Measurements from ENCODE around the gene SCUBE1.

The SCUBE1 gene

GRCh38 chr22:43343670-43344519 is 723 bp upstream of the SCUBE1 start:
- Mint-ChIP-seq H3K27ac (peak overlapping the region; percentile 1), H3K4me1 (ENCODE audit: low read depth) (peaks cover 19% of the 10 kb centered on the region), H3K27me3 (ENCODE audit: low read depth) (peaks cover 41% of the 10 kb centered on the region), H3K9me3 (no peaks in the 10 kb centered on the region), H3K36me3 (ENCODE audit: low read depth) (no peaks in the 10 kb centered on the region), H3K4me3 (no peak overlapping the region)

DNA sequence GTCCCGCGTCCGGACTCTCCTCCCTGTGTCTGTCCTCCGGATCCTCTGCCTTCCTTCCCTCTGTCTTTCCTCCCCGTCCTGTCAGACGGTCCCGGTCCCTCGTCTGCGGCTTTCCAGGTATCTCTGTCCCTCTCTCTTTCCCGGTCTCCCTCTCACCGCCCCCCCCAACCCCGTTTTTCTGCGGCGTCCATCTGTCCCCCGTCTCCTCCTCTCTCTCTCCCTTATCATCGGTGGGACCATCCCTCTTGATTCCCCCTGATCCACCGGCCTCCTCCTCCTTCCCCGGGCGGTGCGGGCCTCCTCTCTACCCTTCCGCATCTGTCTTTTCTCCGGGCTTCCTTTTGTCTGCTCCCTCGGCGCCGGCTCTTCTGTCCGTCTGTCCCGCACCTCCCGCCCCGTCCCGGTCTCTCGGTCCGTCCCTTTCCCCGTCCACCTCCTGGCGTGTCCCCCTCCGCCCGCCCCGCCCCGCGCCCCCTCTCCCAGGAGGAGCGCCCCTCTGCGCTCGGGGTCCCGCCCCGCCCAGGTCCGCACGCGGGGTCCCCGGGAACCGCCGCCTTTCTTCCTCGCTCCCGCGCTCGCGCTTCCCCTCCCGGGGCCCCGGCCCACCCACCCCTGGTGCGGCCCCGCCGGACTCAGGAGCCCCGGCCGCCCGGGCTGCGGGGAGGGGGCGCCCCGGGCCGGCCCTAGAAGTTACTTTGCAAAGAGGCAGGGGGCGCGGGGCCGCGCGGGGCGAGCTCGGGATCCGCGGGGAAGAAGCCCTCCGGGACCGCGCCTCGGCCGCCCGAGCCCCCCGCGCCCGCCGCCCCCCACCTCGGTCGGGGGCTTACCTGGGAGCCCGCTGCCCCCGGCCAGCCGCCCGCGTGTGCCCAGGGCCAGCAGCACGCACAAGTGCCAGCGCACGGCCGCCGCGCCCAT is 568 bp downstream of the SCUBE1 start:
- Mint-ChIP-seq H3K4me3 (no peak overlapping the region), H3K36me3 (ENCODE audit: low read depth) (no peaks in the 10 kb centered on the region), H3K27ac (no peak overlapping the region), H3K4me1 (ENCODE audit: low read depth) (peaks cover 19% of the 10 kb centered on the region), H3K27me3 (ENCODE audit: low read depth) (peaks cover 38% of the 10 kb centered on the region), H3K9me3 (no peaks in the 10 kb centered on the region)

DNA sequence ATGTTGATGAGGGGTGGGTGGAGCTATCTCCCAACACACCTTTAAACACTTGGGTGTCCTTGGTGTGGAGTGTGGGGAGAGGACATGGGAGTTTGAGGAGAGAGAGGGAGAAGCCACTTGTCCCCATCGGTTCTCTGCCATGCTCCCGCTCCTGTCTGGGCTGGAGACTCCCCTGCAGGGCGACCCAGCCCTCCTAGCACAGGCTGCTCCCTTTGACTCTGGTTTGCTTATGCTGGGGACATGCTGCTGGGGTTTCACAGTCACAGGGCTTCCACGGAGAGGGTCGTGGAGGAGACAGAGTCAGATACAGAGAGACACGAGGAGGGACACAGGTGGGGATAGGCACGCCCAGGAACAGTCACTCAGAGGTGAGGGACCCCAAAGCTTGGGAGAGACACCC is 1.6 kb downstream of the SCUBE1 start:
- no peak overlapping the region for H3K27ac Mint-ChIP-seq
- peaks cover 38% of the 10 kb centered on the region for H3K27me3 Mint-ChIP-seq (ENCODE audit: low read depth)
- no peaks in the 10 kb centered on the region for H3K9me3 Mint-ChIP-seq

DNA sequence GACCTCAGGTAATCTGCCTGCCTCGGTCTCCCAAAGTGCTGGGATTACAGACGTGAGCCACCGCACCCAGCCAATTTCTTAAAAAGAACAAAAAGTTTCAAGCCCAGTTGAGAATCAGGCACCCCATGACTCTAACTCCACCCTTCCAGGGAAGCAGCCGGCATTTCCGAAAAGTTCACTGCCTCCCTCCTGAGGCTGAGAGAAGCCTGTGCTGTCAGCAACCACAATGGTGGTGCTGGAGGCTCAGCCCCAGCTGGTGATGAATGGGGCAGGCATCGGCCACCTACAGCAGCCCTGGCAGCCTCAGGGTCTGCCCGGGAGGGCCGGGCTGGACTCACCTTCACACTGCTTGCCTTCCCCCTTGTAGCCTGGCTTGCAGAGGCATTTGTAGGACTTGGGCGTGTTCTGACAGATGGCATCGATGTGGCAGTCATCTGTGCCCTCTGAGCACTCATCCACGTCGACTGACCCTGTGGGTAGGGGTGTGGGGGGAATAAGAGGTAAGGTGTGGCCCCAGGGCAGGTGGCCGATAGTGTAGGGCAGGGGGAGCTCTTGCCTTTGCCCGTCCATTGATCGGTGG is 4.3 kb downstream of the SCUBE1 start:
- peaks cover 27% of the 10 kb centered on the region for H3K27me3 Mint-ChIP-seq (ENCODE audit: low read depth)
- peaks cover 5% of the 10 kb centered on the region for H3K4me1 Mint-ChIP-seq (ENCODE audit: low read depth)
- H3K36me3 Mint-ChIP-seq (ENCODE audit: low read depth), result no peaks in the 10 kb centered on the region
- H3K4me3 Mint-ChIP-seq, result no peak overlapping the region
- no peaks in the 10 kb centered on the region for H3K9me3 Mint-ChIP-seq
- no peak overlapping the region for H3K27ac Mint-ChIP-seq

More for the DNA sequence above, 1.6 kb downstream of the SCUBE1 start:
- peaks cover 18% of the 10 kb centered on the region for H3K4me1 Mint-ChIP-seq (ENCODE audit: low read depth)
- H3K4me3 Mint-ChIP-seq, result peak overlapping the region; percentile 32
- H3K36me3 Mint-ChIP-seq (ENCODE audit: low read depth), result no peaks in the 10 kb centered on the region

DNA sequence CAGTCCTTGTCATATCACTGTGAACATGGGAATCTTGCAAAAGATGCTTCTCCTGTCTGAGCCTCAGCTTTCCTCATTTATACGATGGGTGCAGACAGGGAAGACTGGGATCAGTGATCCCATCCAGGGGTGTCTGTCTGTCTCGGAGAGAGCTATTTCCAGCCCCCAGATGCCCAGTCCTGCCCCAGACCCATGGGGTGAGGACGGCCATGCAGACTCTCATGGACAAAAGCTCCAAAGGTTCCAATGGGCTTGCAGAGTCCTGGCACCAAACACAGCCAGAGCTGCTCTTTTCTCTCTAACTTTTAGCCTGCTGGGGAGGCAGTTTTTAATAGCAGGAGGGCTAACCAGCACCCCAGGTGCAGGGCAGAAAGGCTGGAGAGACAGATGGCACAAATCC is 5.2 kb downstream of the SCUBE1 start:
- H3K9me3 Mint-ChIP-seq, result no peaks in the 10 kb centered on the region
- peaks cover 27% of the 10 kb centered on the region for H3K27me3 Mint-ChIP-seq (ENCODE audit: low read depth)
- H3K4me3 Mint-ChIP-seq, result no peak overlapping the region
- H3K27ac Mint-ChIP-seq, result no peak overlapping the region
- H3K4me1 Mint-ChIP-seq (ENCODE audit: low read depth), result peaks cover 5% of the 10 kb centered on the region
- no peaks in the 10 kb centered on the region for H3K36me3 Mint-ChIP-seq (ENCODE audit: low read depth)

DNA sequence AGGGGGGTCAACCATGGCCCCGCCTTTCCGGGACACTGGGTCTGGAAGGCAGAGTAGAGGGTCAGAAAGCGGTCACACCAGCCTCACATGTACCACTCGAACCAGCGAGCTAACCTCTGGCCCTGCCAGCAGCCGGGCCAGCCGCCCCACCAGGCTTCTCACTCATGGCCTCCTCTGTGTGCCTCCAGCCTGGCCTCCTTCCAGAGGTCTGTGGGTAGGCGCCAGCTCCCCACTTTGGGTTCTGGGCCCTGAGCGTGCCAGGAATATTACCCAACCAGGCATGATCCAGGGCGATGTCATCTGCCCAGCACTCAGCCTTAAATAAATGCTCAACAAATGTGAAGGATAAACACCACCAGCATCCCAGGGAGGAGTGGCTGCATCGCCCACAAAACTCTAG is 5.8 kb downstream of the SCUBE1 start:
- Mint-ChIP-seq H3K36me3 (ENCODE audit: low read depth) (no peaks in the 10 kb centered on the region), H3K27ac (no peak overlapping the region), H3K4me3 (no peak overlapping the region), H3K4me1 (ENCODE audit: low read depth) (peaks cover 4% of the 10 kb centered on the region), H3K9me3 (no peaks in the 10 kb centered on the region), H3K27me3 (ENCODE audit: low read depth) (peaks cover 24% of the 10 kb centered on the region)

DNA sequence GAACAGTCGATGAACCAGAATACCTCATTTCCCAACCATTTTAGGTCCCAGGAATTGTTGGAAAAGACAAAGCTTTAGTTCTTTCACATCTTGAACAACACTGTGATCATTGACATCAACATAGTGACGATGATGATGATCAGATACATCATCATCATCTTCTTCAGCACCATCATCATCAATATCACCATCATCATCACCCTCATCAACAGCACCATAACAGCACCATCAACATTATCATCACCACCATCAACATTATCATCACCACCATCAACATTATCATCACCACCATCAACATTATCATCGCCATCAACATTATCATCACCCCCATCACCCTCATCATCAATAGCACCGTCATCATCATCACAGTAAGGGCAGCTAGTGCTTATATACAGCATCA is 8.8 kb downstream of the SCUBE1 start:
- H3K27ac Mint-ChIP-seq, result no peak overlapping the region
- no peak overlapping the region for H3K4me3 Mint-ChIP-seq
- H3K27me3 Mint-ChIP-seq (ENCODE audit: low read depth), result no peaks in the 10 kb centered on the region
- no peaks in the 10 kb centered on the region for H3K36me3 Mint-ChIP-seq (ENCODE audit: low read depth)
- H3K4me1 Mint-ChIP-seq (ENCODE audit: low read depth), result peaks cover 5% of the 10 kb centered on the region
- no peaks in the 10 kb centered on the region for H3K9me3 Mint-ChIP-seq

DNA sequence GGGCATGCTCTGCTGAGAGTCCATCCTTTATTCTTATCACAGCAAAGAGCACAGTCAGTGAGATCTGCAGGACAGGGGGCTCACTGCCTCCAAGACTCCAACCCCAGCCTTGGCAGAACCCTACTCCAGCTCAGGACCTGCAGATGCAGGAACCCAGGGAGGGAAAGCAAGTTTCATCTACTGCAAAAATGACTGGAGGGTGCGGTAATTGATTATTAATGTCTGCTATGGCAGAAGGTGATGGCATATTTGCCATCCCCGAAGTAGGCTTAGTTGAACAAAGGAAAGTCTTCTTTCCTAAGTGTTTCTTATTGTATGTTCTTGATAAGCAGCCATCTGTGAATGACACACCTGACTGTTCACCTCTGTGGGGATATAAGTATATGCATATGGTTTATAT is 9.2 kb downstream of the SCUBE1 start:
- no peak overlapping the region for H3K27ac Mint-ChIP-seq
- H3K4me3 Mint-ChIP-seq, result no peak overlapping the region

GRCh38 chr22:43333156-43333555 is 10.0 kb downstream of the SCUBE1 start:
- H3K27ac Mint-ChIP-seq, result no peak overlapping the region
- no peak overlapping the region for H3K4me3 Mint-ChIP-seq
- H3K36me3 Mint-ChIP-seq (ENCODE audit: low read depth), result no peaks in the 10 kb centered on the region
- no peaks in the 10 kb centered on the region for H3K27me3 Mint-ChIP-seq (ENCODE audit: low read depth)
- H3K4me1 Mint-ChIP-seq (ENCODE audit: low read depth), result peaks cover 5% of the 10 kb centered on the region
- H3K9me3 Mint-ChIP-seq, result no peaks in the 10 kb centered on the region

More for the DNA sequence above, 9.2 kb downstream of the SCUBE1 start:
- no peaks in the 10 kb centered on the region for H3K9me3 Mint-ChIP-seq
- no peaks in the 10 kb centered on the region for H3K36me3 Mint-ChIP-seq (ENCODE audit: low read depth)
- H3K27me3 Mint-ChIP-seq (ENCODE audit: low read depth), result no peaks in the 10 kb centered on the region
- H3K4me1 Mint-ChIP-seq (ENCODE audit: low read depth), result peaks cover 5% of the 10 kb centered on the region

DNA sequence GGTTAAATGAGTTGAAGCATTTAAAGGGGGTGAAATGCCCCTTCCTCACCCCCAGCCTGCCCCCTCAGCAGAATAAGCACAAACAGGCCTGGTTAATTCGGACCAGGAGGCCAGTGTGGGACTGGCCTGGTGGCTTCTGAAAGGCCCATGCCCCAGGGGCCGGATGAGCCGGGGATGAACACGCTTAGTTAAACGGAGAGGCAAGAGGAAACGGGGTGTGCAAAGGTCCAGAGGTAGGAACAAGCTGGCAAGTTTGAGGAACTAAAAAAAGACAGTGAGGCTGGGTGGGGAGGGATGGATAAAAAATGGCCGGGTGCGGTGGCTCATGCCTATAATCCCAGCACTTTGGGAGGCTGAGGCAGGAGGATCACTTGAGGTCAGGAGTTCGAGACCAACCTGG is 11.5 kb downstream of the SCUBE1 start:
- H3K27ac Mint-ChIP-seq, result no peak overlapping the region
- peaks cover 4% of the 10 kb centered on the region for H3K27me3 Mint-ChIP-seq (ENCODE audit: low read depth)
- H3K36me3 Mint-ChIP-seq (ENCODE audit: low read depth), result no peaks in the 10 kb centered on the region
- H3K4me3 Mint-ChIP-seq, result no peak overlapping the region
- no peaks in the 10 kb centered on the region for H3K9me3 Mint-ChIP-seq
- peaks cover 5% of the 10 kb centered on the region for H3K4me1 Mint-ChIP-seq (ENCODE audit: low read depth)

DNA sequence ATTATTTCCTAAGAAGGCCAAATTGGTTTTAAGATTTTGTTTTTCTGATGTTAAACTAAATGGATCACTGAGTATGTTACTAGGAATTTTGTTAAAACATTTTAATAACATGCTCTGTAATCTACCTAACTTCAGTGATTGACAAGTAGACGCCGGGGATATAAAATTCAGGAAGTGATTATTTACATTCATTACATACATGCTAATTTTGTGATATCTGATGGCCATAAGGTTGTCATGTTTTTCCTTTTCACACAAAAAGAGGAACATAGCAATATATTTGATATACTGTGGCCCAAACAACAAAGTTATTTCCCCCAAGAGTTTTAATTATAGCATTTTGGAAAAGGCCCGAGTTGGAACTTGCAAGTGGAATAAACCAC is 12.1 kb downstream of the SCUBE1 start:
- Mint-ChIP-seq H3K36me3 (ENCODE audit: low read depth) (no peaks in the 10 kb centered on the region), H3K27ac (no peak overlapping the region), H3K27me3 (ENCODE audit: low read depth) (peaks cover 5% of the 10 kb centered on the region), H3K9me3 (no peaks in the 10 kb centered on the region), H3K4me1 (ENCODE audit: low read depth) (peaks cover 5% of the 10 kb centered on the region), H3K4me3 (no peak overlapping the region)

GRCh38 chr22:43330178-43331068 is 12.7 kb downstream of the SCUBE1 start:
- H3K27me3 Mint-ChIP-seq (ENCODE audit: low read depth), result peaks cover 5% of the 10 kb centered on the region
- no peaks in the 10 kb centered on the region for H3K9me3 Mint-ChIP-seq
- H3K4me1 Mint-ChIP-seq (ENCODE audit: low read depth), result peaks cover 5% of the 10 kb centered on the region
- H3K36me3 Mint-ChIP-seq (ENCODE audit: low read depth), result no peaks in the 10 kb centered on the region
- no peak overlapping the region for H3K27ac Mint-ChIP-seq
- no peak overlapping the region for H3K4me3 Mint-ChIP-seq

DNA sequence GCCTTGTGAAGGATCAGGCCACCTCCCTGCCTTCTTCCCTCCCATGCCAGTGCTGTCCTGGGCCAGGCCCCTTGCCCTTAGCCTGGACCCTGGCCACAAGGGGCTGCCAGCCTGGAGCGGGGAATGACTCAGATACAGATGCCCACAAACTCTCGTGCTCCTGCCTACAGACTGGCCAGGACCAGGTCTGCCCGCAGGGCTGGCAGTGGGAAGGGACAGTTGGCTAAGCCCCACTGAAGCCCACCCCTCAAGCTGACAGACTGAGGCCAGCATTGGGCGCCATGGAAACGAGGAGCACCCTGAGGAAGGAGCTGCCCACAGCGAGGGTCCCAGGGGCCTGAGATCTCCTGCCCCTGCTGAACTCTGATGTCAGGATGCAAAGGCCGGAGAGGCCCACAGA is 14.1 kb downstream of the SCUBE1 start:
- Mint-ChIP-seq H3K4me3 (no peak overlapping the region), H3K4me1 (ENCODE audit: low read depth) (peaks cover 5% of the 10 kb centered on the region), H3K27me3 (ENCODE audit: low read depth) (peaks cover 5% of the 10 kb centered on the region), H3K9me3 (no peaks in the 10 kb centered on the region), H3K27ac (no peak overlapping the region), H3K36me3 (ENCODE audit: low read depth) (no peaks in the 10 kb centered on the region)

- no peak overlapping the region for H3K27ac Mint-ChIP-seq
- H3K9me3 Mint-ChIP-seq, result no peaks in the 10 kb centered on the region
- peaks cover 5% of the 10 kb centered on the region for H3K4me1 Mint-ChIP-seq (ENCODE audit: low read depth)
- no peak overlapping the region for H3K4me3 Mint-ChIP-seq
- peaks cover 5% of the 10 kb centered on the region for H3K27me3 Mint-ChIP-seq (ENCODE audit: low read depth)
- H3K36me3 Mint-ChIP-seq (ENCODE audit: low read depth), result no peaks in the 10 kb centered on the region
These were observed 16.1 kb downstream of the SCUBE1 start for GRCh38 chr22:43327157-43327438.

Data from T-helper 1 cell treated with Interleukin-12 subunit alpha and Interleukin-12 subunit beta and Interleukin-4 antibody, amounts not matched to agents 30 μg/mL and 1 μg/mL, for 36 hours (primary cell).